Type B pancreatic cell (in vitro differentiated cells): Measurements from ENCODE around the gene SCAPER. TPM values are rescaled to one million over a fixed set of nuclear protein-coding genes. Genes with fewer than 3 reads are reported as not detected.
"Not testable (repeated sequence)": the region's sequence is repeated elsewhere in the genome, so short reads cannot be mapped to it uniquely, and the experiment has no call there.

ENCODE experiments used
- DNase-seq: peaks from one replicate; pipeline ENCODE4 v3.0.0; 2021; ENCODE audit warnings: mixed read lengths; ENCODE audit not compliant: unreplicated experiment; ENCODE audit errors: extremely low spot score
- H3K27ac Mint-ChIP-seq: 2 replicates; pipeline ENCODE4 v1.8.0; 2021; ENCODE audit warnings: mild to moderate bottlenecking, mixed read lengths
- H3K27me3 Mint-ChIP-seq: 2 replicates; pipeline ENCODE4 v1.8.0; 2021; ENCODE audit warnings: mixed read lengths
- H3K36me3 Mint-ChIP-seq: 2 replicates; pipeline ENCODE4 v1.8.0; 2021; ENCODE audit warnings: mixed read lengths
- H3K4me1 Mint-ChIP-seq: one replicate; pipeline ENCODE4 v1.8.0; 2021; ENCODE audit warnings: mixed read lengths; ENCODE audit not compliant: unreplicated experiment
- H3K4me3 Mint-ChIP-seq: 2 replicates; pipeline ENCODE4 v1.8.0; 2021; ENCODE audit warnings: mild to moderate bottlenecking, mixed read lengths
- H3K9me3 Mint-ChIP-seq: 2 replicates; pipeline ENCODE4 v1.8.0; 2021; ENCODE audit warnings: mixed read lengths
- total RNA-seq: library from RNA; stranded (reverse); gene quantifications from 2 replicates; pipeline ENCODE4 v1.2.1, GENCODE V29; 2021; ENCODE audit warnings: low replicate concordance
- TF ChIP-seq, protein P1 (sequence below): fragments of 200-600 bp; sonication (generic); conservative IDR thresholded peaks from 2 replicates; pipeline ENCODE4 v1.5.0; 2021; ENCODE audit warnings: antibody characterized with exemption, mild to moderate bottlenecking

The SCAPER gene
- total RNA-seq, 1 donor from 2014 or later: 26.6 TPM

DNA sequence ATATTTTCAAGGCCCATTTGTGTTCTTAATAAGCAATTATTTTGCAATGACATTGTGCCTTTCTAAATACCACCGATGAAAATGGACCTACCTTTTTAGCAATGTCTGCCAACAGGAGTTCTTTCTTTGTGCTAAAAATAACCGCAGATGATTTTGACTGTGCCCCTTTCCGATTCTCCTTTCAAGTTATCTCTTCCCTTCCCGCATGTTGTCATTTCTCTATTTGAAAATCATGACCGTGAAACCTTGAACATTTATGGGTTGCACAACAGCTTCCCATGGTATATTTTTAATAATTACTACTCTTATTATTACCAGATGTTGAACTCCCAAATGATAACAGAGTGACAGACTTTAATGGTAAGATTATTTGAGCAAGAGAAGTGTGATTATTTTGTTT, 583.5 kb downstream of the SCAPER start:
- TF ChIP-seq, protein P1, sequence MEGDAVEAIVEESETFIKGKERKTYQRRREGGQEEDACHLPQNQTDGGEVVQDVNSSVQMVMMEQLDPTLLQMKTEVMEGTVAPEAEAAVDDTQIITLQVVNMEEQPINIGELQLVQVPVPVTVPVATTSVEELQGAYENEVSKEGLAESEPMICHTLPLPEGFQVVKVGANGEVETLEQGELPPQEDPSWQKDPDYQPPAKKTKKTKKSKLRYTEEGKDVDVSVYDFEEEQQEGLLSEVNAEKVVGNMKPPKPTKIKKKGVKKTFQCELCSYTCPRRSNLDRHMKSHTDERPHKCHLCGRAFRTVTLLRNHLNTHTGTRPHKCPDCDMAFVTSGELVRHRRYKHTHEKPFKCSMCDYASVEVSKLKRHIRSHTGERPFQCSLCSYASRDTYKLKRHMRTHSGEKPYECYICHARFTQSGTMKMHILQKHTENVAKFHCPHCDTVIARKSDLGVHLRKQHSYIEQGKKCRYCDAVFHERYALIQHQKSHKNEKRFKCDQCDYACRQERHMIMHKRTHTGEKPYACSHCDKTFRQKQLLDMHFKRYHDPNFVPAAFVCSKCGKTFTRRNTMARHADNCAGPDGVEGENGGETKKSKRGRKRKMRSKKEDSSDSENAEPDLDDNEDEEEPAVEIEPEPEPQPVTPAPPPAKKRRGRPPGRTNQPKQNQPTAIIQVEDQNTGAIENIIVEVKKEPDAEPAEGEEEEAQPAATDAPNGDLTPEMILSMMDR: no peak
- peaks cover 29% of the 10 kb centered on the region for H3K27me3 Mint-ChIP-seq
- H3K36me3 Mint-ChIP-seq: no peaks in the 10 kb centered on the region
- no peaks in the 10 kb centered on the region for H3K4me1 Mint-ChIP-seq
- H3K27ac Mint-ChIP-seq: no peak overlapping the region
- H3K4me3 Mint-ChIP-seq: no peak overlapping the region
- no peak for DNase-seq
- H3K9me3 Mint-ChIP-seq: no peaks in the 10 kb centered on the region

GRCh38 chr15:76321171-76321570, 584.0 kb downstream of the SCAPER start:
- no peak overlapping the region for H3K27ac Mint-ChIP-seq
- no peak overlapping the region for H3K4me3 Mint-ChIP-seq
- no peaks in the 10 kb centered on the region for H3K36me3 Mint-ChIP-seq
- DNase-seq: no peak
- TF ChIP-seq, protein P1: no peak
- H3K9me3 Mint-ChIP-seq: no peaks in the 10 kb centered on the region
- peaks cover 28% of the 10 kb centered on the region for H3K27me3 Mint-ChIP-seq
- H3K4me1 Mint-ChIP-seq: no peaks in the 10 kb centered on the region

DNA sequence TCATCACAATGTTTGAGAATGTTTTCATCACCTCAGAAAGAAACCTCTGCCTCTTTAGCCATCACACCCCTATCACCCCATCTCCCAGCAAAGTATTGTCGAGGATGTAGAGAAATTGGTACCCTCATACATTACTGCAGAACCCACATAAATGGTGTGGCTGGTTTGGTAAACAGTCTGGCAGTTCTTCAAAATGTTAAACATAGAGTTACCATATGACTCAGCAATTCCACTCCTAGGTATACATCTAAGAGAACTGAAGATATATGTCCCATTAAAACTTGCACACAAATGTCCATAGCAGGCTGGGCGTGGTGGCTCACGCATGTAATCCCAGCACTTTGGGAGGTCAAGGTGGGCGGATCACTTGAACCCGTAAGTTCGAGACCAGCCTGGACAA, 585.1 kb downstream of the SCAPER start:
- no peaks in the 10 kb centered on the region for H3K9me3 Mint-ChIP-seq
- no peak overlapping the region for H3K27ac Mint-ChIP-seq
- no peak overlapping the region for H3K4me3 Mint-ChIP-seq
- H3K27me3 Mint-ChIP-seq: peaks cover 21% of the 10 kb centered on the region
- TF ChIP-seq, protein P1: no peak
- H3K36me3 Mint-ChIP-seq: no peaks in the 10 kb centered on the region
- no peak for DNase-seq
- H3K4me1 Mint-ChIP-seq: no peaks in the 10 kb centered on the region

DNA sequence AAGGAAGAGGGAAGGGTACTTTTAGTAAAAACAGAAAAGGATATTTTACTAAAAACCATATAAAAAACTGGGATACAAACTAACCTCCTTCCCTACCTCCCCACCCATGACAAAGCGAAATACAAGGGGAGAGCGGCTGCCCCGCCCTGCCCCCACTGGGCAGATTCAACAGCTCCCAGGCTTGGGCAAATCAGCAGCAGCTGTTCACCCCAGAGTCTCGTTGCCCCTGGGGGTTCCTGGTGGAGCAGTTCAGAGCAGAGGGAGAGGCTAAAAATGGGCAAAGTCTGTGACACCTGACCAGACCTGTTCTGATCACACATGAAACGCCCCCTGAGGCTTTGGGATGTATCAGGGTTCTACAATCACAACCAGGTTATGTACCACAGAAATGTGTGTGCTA, 591.4 kb downstream of the SCAPER start:
- H3K27ac Mint-ChIP-seq: peak overlapping the region; percentile 90
- peaks cover 6% of the 10 kb centered on the region for H3K36me3 Mint-ChIP-seq
- no peaks in the 10 kb centered on the region for H3K27me3 Mint-ChIP-seq
- TF ChIP-seq, protein P1: no peak
- no peak for DNase-seq
- peaks cover 27% of the 10 kb centered on the region for H3K4me1 Mint-ChIP-seq
- H3K9me3 Mint-ChIP-seq: peaks cover 6% of the 10 kb centered on the region
- H3K4me3 Mint-ChIP-seq: peak overlapping the region; percentile 32

DNA sequence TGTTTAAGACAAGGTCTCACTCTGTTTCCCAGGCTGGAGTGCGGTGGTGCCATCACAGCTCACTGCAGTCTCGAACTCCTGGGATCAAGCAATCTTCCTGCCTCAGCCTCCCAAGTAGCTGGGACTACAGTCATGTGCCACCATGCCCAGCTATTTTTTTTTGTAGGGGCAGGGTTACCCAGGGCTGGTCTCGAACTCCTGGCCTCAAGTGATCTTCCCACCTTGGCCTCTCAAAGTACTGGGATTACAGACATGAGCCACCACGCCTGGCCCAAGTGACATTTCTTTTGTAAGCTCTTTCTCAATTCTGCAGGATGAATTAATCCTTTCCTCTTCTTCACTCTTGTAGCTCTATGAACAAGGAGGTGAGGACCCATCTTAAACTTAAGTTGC, 592.0 kb downstream of the SCAPER start:
- H3K9me3 Mint-ChIP-seq, H3K27me3 Mint-ChIP-seq, DNase-seq: not testable (repeated sequence)
- H3K27ac Mint-ChIP-seq: peak overlapping the region; percentile 90
- peak overlapping the region; percentile 77 for H3K4me3 Mint-ChIP-seq
- H3K36me3 Mint-ChIP-seq: peaks cover 12% of the 10 kb centered on the region
- peaks cover 32% of the 10 kb centered on the region for H3K4me1 Mint-ChIP-seq

DNA sequence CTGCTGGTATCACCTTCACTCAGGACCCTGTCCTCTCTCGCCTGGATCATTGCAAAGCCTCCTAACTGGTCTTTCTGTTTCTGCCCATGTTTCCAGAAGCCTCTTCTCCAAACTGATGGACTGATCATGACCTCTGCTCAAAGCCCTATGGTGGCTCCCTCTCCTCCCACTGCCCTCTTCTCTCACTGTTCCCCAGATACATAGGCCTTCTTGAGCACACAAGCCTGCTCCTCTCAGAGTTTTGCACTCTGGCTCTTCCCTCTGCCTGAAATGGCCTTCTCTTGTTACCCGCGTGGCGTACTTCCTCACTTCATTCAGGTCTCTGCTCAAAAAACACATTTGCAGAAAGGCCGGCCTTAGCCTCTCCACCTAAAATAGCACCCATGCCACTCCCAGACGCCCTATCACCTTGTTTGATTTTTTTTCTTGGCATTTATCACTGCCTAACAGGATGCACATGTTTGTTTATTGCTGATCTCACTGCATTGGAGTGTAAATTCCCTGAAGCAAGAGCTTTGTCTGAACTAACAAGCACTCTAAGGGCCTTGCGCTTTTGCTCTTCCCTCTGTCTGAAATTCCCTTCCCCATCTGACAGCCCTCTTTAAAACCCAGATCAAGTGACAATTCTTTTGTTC, 592.5 kb downstream of the SCAPER start:
- Mint-ChIP-seq H3K27ac (peak overlapping the region; percentile 90), H3K4me1 (peaks cover 35% of the 10 kb centered on the region), H3K9me3 (peaks cover 6% of the 10 kb centered on the region), H3K4me3 (peak overlapping the region; percentile 77), H3K27me3 (no peaks in the 10 kb centered on the region), H3K36me3 (peaks cover 15% of the 10 kb centered on the region)
- TF ChIP-seq, protein P1: no peak
- no peak for DNase-seq
